Type B pancreatic cell (in vitro differentiated cells): ENCODE data around the gene ETV6. TPM values are rescaled to one million over a fixed set of nuclear protein-coding genes. Genes with fewer than 3 reads are reported as not detected.
"Not testable (repeated sequence)": the region's sequence is repeated elsewhere in the genome, so short reads cannot be mapped to it uniquely, and the experiment has no call there.

Experiments used
- DNase-seq: peaks from one replicate; pipeline ENCODE4 v3.0.0; 2021; ENCODE audit warnings: mixed read lengths; ENCODE audit not compliant: unreplicated experiment; ENCODE audit errors: extremely low spot score
- H3K27ac Mint-ChIP-seq: 2 replicates; pipeline ENCODE4 v1.8.0; 2021; ENCODE audit warnings: mild to moderate bottlenecking, mixed read lengths
- H3K27me3 Mint-ChIP-seq: 2 replicates; pipeline ENCODE4 v1.8.0; 2021; ENCODE audit warnings: mixed read lengths
- H3K36me3 Mint-ChIP-seq: 2 replicates; pipeline ENCODE4 v1.8.0; 2021; ENCODE audit warnings: mixed read lengths
- H3K4me1 Mint-ChIP-seq: one replicate; pipeline ENCODE4 v1.8.0; 2021; ENCODE audit warnings: mixed read lengths; ENCODE audit not compliant: unreplicated experiment
- H3K4me3 Mint-ChIP-seq: 2 replicates; pipeline ENCODE4 v1.8.0; 2021; ENCODE audit warnings: mild to moderate bottlenecking, mixed read lengths
- H3K9me3 Mint-ChIP-seq: 2 replicates; pipeline ENCODE4 v1.8.0; 2021; ENCODE audit warnings: mixed read lengths
- total RNA-seq: library from RNA; stranded (reverse); gene quantifications from 2 replicates; pipeline ENCODE4 v1.2.1, GENCODE V29; 2021; ENCODE audit warnings: low replicate concordance
- TF ChIP-seq, protein P1 (sequence below): fragments of 200-600 bp; sonication (generic); conservative IDR thresholded peaks from 2 replicates; pipeline ENCODE4 v1.5.0; 2021; ENCODE audit warnings: antibody characterized with exemption, mild to moderate bottlenecking

The ETV6 gene
- total RNA-seq, 1 donor from 2014 or later: 26.5 TPM

- no peak overlapping the region for H3K27ac Mint-ChIP-seq
- no peaks in the 10 kb centered on the region for H3K27me3 Mint-ChIP-seq
- H3K9me3 Mint-ChIP-seq: no peaks in the 10 kb centered on the region
- no peak overlapping the region for H3K4me3 Mint-ChIP-seq
- H3K4me1 Mint-ChIP-seq: peaks cover 4% of the 10 kb centered on the region
- TF ChIP-seq, protein P1, sequence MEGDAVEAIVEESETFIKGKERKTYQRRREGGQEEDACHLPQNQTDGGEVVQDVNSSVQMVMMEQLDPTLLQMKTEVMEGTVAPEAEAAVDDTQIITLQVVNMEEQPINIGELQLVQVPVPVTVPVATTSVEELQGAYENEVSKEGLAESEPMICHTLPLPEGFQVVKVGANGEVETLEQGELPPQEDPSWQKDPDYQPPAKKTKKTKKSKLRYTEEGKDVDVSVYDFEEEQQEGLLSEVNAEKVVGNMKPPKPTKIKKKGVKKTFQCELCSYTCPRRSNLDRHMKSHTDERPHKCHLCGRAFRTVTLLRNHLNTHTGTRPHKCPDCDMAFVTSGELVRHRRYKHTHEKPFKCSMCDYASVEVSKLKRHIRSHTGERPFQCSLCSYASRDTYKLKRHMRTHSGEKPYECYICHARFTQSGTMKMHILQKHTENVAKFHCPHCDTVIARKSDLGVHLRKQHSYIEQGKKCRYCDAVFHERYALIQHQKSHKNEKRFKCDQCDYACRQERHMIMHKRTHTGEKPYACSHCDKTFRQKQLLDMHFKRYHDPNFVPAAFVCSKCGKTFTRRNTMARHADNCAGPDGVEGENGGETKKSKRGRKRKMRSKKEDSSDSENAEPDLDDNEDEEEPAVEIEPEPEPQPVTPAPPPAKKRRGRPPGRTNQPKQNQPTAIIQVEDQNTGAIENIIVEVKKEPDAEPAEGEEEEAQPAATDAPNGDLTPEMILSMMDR: no peak
- no peaks in the 10 kb centered on the region for H3K36me3 Mint-ChIP-seq
- DNase-seq: no peak
These were observed 25.4 kb upstream of the ETV6 start for GRCh38 chr12:11624116-11624515.

GRCh38 chr12:11627709-11628108, 21.8 kb upstream of the ETV6 start:
- H3K27ac Mint-ChIP-seq, H3K9me3 Mint-ChIP-seq, DNase-seq, H3K27me3 Mint-ChIP-seq, H3K4me3 Mint-ChIP-seq, H3K4me1 Mint-ChIP-seq, H3K36me3 Mint-ChIP-seq: not testable (repeated sequence)

- no peaks in the 10 kb centered on the region for H3K27me3 Mint-ChIP-seq
- no peak overlapping the region for H3K27ac Mint-ChIP-seq
- TF ChIP-seq, protein P1: no peak
- no peaks in the 10 kb centered on the region for H3K9me3 Mint-ChIP-seq
- DNase-seq: no peak
- no peaks in the 10 kb centered on the region for H3K4me1 Mint-ChIP-seq
- H3K4me3 Mint-ChIP-seq: no peak overlapping the region
- H3K36me3 Mint-ChIP-seq: no peaks in the 10 kb centered on the region
These were observed 21.1 kb upstream of the ETV6 start for GRCh38 chr12:11628353-11628752.

DNA sequence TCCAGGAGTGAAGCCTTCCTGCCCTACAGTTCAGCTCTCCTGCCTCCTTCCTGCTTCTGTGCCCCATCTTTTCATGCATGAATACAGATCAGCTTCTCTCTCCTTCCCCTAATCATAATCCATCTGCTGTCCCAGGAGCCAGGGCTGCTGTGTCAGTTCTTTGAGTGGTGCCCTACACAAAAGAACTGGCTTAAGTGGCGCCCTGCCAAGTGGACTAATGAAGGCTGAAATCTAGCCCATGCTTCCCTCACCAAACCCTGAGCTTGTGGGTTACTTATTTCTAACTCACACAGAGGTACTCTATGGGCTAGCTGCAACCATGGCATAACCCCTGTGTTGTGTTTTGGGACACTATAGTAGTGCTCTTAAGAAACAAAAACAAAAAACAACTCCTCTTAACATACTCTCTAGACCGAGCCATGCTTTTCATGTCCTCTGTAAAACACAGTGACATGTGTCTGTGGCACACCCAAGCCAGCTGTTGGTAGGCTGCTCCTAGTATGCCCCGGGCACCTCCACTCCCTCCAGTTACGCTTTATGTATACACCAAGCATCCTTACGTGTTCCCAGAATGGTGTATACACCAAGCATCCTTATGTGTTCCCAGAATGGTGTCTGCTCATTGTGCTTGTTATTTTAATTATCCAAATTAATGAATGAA, 19.3 kb upstream of the ETV6 start:
- H3K36me3 Mint-ChIP-seq: peaks cover 4% of the 10 kb centered on the region
- no peak overlapping the region for H3K4me3 Mint-ChIP-seq
- no peak for DNase-seq
- TF ChIP-seq, protein P1: no peak
- H3K27ac Mint-ChIP-seq: no peak overlapping the region
- no peaks in the 10 kb centered on the region for H3K27me3 Mint-ChIP-seq
- peaks cover under 1% of the 10 kb centered on the region for H3K9me3 Mint-ChIP-seq
- H3K4me1 Mint-ChIP-seq: no peaks in the 10 kb centered on the region

- TF ChIP-seq, protein P1: no peak
- H3K4me3 Mint-ChIP-seq: no peak overlapping the region
- H3K27me3 Mint-ChIP-seq: no peaks in the 10 kb centered on the region
- H3K4me1 Mint-ChIP-seq: no peaks in the 10 kb centered on the region
- no peak overlapping the region for H3K27ac Mint-ChIP-seq
- H3K36me3 Mint-ChIP-seq: peaks cover 4% of the 10 kb centered on the region
- DNase-seq: no peak
- H3K9me3 Mint-ChIP-seq: peaks cover 5% of the 10 kb centered on the region
These were observed 18.2 kb upstream of the ETV6 start for GRCh38 chr12:11631288-11631687.

GRCh38 chr12:11631881-11632280, 17.6 kb upstream of the ETV6 start:
- H3K27ac Mint-ChIP-seq, H3K36me3 Mint-ChIP-seq, DNase-seq, H3K27me3 Mint-ChIP-seq, H3K4me1 Mint-ChIP-seq, H3K4me3 Mint-ChIP-seq, H3K9me3 Mint-ChIP-seq: not testable (repeated sequence)

DNA sequence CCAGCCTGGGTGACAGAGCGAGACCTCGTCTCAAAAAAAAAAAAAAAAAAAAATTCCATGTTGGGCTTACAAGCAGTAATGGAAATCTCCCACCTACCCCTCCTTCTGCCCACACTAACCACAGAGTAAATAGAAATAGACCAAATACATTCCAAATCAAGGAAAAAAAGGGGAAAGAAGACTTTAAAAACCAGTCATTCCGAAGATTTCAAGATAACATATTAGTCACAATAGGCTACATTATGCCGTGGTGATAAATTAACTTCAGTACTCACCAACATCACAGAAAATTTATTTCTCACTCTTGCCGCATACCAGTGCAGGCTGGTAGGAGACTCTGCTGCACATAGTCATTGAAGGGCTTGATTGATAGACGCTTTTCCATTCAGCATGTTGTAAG, 15.5 kb upstream of the ETV6 start:
- H3K4me3 Mint-ChIP-seq: no peak overlapping the region
- H3K27me3 Mint-ChIP-seq: no peaks in the 10 kb centered on the region
- H3K9me3 Mint-ChIP-seq: peaks cover 5% of the 10 kb centered on the region
- no peak overlapping the region for H3K27ac Mint-ChIP-seq
- TF ChIP-seq, protein P1: no peak
- no peak for DNase-seq
- no peaks in the 10 kb centered on the region for H3K4me1 Mint-ChIP-seq
- peaks cover 4% of the 10 kb centered on the region for H3K36me3 Mint-ChIP-seq
